Mesenchymal stem cell (in vitro differentiated cells and primary cell): ENCODE measurements around the gene TCP11.

ENCODE experiments used
- DNase-seq: peaks from one replicate; pipeline ENCODE4 v3.0.0-alpha.2; 2013
- H2AFZ ChIP-seq: one replicate; pipeline ENCODE4 v1.6.1; 2013; ENCODE audit warnings: low read depth, mild to moderate bottlenecking, control low read depth, inconsistent platforms, low read length, moderate library complexity
- H2AK5ac ChIP-seq: 2 replicates; pipeline ENCODE4 v1.6.1; 2013; ENCODE audit warnings: low read length, moderate library complexity, mild to moderate bottlenecking, inconsistent platforms; ENCODE audit not compliant: severe bottlenecking
- H2BK120ac ChIP-seq: one replicate; pipeline ENCODE4 v1.6.1; 2013; ENCODE audit warnings: low read depth, mild to moderate bottlenecking, inconsistent platforms, low read length, moderate library complexity
- H2BK12ac ChIP-seq, 2 experiments: one replicate each; pipeline ENCODE4 v1.6.1; 2013; ENCODE audit warnings: inconsistent platforms in 2 of 2, low read length in 2 of 2, mild to moderate bottlenecking in 2 of 2, moderate library complexity in 2 of 2, control low read depth in 1 of 2
- H2BK15ac ChIP-seq: one replicate; pipeline ENCODE4 v1.6.1; 2013; ENCODE audit warnings: mild to moderate bottlenecking, low read depth, inconsistent platforms; ENCODE audit not compliant: poor library complexity, severe bottlenecking
- H2BK5ac ChIP-seq: 2 replicates; pipeline ENCODE4 v1.6.1; 2013; ENCODE audit warnings: low read depth, mild to moderate bottlenecking, low read length, control low read depth, inconsistent platforms; ENCODE audit not compliant: poor library complexity, severe bottlenecking
- H3K14ac ChIP-seq, 2 experiments: one replicate each; pipeline ENCODE4 v1.6.1; 2013; ENCODE audit warnings: inconsistent platforms in 2 of 2, low read length in 2 of 2, control low read depth in 1 of 2, mild to moderate bottlenecking in 1 of 2, moderate library complexity in 1 of 2
- H3K18ac ChIP-seq, 2 experiments: one replicate each; pipeline ENCODE4 v1.6.1; 2013; ENCODE audit warnings: inconsistent platforms in 2 of 2, low read length in 2 of 2, control low read depth in 1 of 2, low read depth in 1 of 2, mild to moderate bottlenecking in 1 of 2
- H3K23ac ChIP-seq, 2 experiments: one replicate each; pipeline ENCODE4 v1.6.1; 2013; ENCODE audit warnings: inconsistent platforms in 2 of 2, low read length in 2 of 2, mild to moderate bottlenecking in 2 of 2, moderate library complexity in 2 of 2, control low read depth in 1 of 2
- H3K27ac ChIP-seq: 2 replicates; pipeline ENCODE4 v1.5.1; 2013; ENCODE audit warnings: mild to moderate bottlenecking, moderate library complexity, low read length, control low read depth, inconsistent platforms; ENCODE audit not compliant: poor library complexity, severe bottlenecking
- H3K27me3 ChIP-seq, 2 experiments: 2 replicates each; pipeline versions ENCODE4 v1.6.1 to v1.7.0; 2013; ENCODE audit warnings: low read length in 2 of 2, mild to moderate bottlenecking in 2 of 2, moderate library complexity in 2 of 2, control low read depth in 1 of 2, inconsistent platforms in 1 of 2; ENCODE audit not compliant: control insufficient read depth in 1 of 2, insufficient read depth in 1 of 2
- H3K36me3 ChIP-seq, 2 experiments: 2 replicates each; pipeline versions ENCODE4 v1.6.1 to v1.7.0; 2013; ENCODE audit warnings: low read length in 2 of 2, control low read depth in 1 of 2, inconsistent platforms in 1 of 2, low read depth in 1 of 2, mild to moderate bottlenecking in 1 of 2; ENCODE audit not compliant: insufficient read depth in 2 of 2, control insufficient read depth in 1 of 2
- H3K4ac ChIP-seq, 2 experiments: one replicate each; pipeline ENCODE4 v1.6.1; 2013; ENCODE audit warnings: inconsistent platforms in 2 of 2, low read length in 2 of 2, mild to moderate bottlenecking in 2 of 2, moderate library complexity in 2 of 2, control low read depth in 1 of 2, low read depth in 1 of 2
- H3K4me1 ChIP-seq: 2 replicates; pipeline ENCODE4 v1.6.1; 2013; ENCODE audit warnings: low read depth, low read length, control low read depth; ENCODE audit not compliant: control insufficient read depth, insufficient read depth
- H3K4me2 ChIP-seq: 2 replicates; pipeline ENCODE4 v1.6.1; 2013; ENCODE audit warnings: low read length, mild to moderate bottlenecking, inconsistent platforms; ENCODE audit not compliant: poor library complexity, severe bottlenecking
- H3K4me3 ChIP-seq, 2 experiments: 2 replicates each; pipeline versions ENCODE4 v1.5.1 to v1.7.0; 2013; ENCODE audit warnings: low read length in 2 of 2, mild to moderate bottlenecking in 2 of 2, control low read depth in 1 of 2, low read depth in 1 of 2; ENCODE audit not compliant: insufficient read depth in 1 of 2
- H3K79me1 ChIP-seq: replicated peaks from 2 replicates; pipeline ENCODE4 v1.6.1; 2013; ENCODE audit warnings: mild to moderate bottlenecking, control low read depth, low read length, inconsistent platforms; ENCODE audit not compliant: poor library complexity, severe bottlenecking
- H3K9ac ChIP-seq: 2 replicates; pipeline ENCODE4 v1.7.0; 2013; ENCODE audit warnings: mild to moderate bottlenecking, low read length, moderate library complexity
- H3K9me3 ChIP-seq: 2 replicates; pipeline ENCODE4 v1.7.0; 2013; ENCODE audit warnings: mild to moderate bottlenecking, low read length; ENCODE audit not compliant: control insufficient read depth
- H4K8ac ChIP-seq: one replicate; pipeline ENCODE4 v1.6.1; 2013; ENCODE audit warnings: inconsistent platforms, mild to moderate bottlenecking, low read length, moderate library complexity
- H4K91ac ChIP-seq: one replicate; pipeline ENCODE4 v1.6.1; 2013; ENCODE audit warnings: mild to moderate bottlenecking, low read length, inconsistent platforms
- WGBS: methylation state at CpG from one replicate; pipeline ENCODE4 v1.1.7; 2013; ENCODE audit warnings: mixed read lengths; 5-methylcytosine and 5-hydroxymethylcytosine counted together

TCP11 gene

DNA sequence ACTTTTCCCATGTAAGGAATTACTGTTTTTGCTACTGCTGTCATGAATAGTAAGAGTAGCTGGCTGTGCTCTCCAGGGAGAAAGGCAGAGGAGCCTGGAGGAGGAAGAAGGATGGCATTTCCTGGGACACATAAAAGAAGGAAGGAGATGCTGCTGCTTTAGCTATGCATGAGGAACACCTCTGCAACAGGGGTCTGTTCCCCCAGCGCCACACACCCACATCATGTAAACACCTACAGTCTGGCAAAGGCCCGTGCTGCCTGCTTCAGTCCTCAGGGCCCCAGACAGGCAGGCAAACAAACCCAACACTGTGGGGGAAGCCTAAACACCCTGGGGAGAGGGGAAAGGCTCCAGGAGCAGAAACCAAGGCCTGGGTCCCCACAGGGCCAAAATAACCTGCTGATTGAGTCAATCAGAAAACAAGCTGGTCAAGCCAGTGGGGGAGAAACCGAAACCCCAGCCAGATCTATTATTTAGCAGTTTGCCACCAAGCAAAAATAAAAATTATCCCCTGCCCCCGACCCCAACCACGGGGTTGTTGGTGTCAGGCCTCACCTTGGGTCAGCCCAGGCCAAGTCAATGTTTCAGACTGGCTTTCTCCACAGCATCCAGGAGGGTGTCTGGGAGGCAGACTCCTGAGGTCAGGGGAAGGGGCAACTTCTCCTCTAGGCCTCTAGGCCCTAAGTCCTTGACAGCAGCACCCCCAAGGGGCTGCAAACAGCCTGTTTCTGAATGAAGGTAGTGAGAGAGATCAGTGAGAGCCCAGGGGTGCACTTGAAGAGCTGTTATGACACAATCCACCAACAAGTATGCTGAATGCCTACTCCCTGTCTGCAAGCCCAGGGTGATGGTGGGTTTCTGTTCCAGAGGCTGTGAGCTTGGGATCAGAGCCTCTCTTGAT lies 38.0 kb upstream of the TCP11 start:
- no peaks in the 10 kb centered on the region for H3K27me3 ChIP-seq
- no peak overlapping the region for H3K4me2 ChIP-seq
- H3K18ac ChIP-seq: peak overlapping the region; percentile 49 to 83
- H3K9me3 ChIP-seq: no peaks in the 10 kb centered on the region
- DNase-seq: no peak
- peaks cover 7% of the 10 kb centered on the region for H3K4me1 ChIP-seq
- H2BK120ac ChIP-seq: peak overlapping the region; percentile 56
- 63% methylated on average over 5 of the region's 5 CpGs for WGBS
- no peak overlapping the region for H3K9ac ChIP-seq
- H2BK12ac ChIP-seq: peak overlapping the region; percentile 92 to 94
- no peak overlapping the region for H2AK5ac ChIP-seq
- H2BK15ac ChIP-seq: no peak overlapping the region
- H3K4me3 ChIP-seq: no peak overlapping the region
- peak overlapping the region; percentile 36 for H4K91ac ChIP-seq
- peak overlapping the region; percentile 85 for H4K8ac ChIP-seq
- no peak overlapping the region for H2BK5ac ChIP-seq
- no peak overlapping the region for H2AFZ ChIP-seq
- no peak overlapping the region for H3K23ac ChIP-seq
- no peaks in the 10 kb centered on the region for H3K79me1 ChIP-seq
- H3K4ac ChIP-seq: peak overlapping the region in 1 of 2 experiments; percentile 78
- H3K14ac ChIP-seq: no peak overlapping the region
- no peak overlapping the region for H3K27ac ChIP-seq
- H3K36me3 ChIP-seq: no peaks in the 10 kb centered on the region

DNA sequence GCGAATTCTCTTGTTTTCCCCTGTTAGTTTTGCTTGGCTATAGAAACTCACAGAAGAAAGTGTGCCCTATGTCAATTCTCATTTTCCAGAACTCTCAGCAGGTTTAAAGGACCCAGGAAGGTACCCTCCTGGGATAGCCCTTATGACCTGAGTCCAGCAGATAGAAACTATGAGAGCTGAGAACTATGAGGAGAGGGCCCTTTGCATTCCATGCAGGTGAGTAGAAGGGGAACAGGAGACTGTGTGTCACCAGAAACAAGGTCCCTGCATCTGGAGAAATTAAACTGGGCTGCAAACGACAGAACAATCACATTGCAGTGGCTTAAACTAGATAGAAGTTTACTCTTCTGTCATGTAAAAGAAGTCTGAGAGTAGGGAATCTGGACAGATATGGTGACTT lies 36.9 kb upstream of the TCP11 start:
- Histone ChIP-seq H2AFZ (no peak overlapping the region), H3K4me1 (peaks cover 7% of the 10 kb centered on the region), H2BK12ac (no peak overlapping the region), H3K4ac (no peak overlapping the region), H3K4me3 (no peak overlapping the region), H3K79me1 (no peaks in the 10 kb centered on the region), H3K4me2 (no peak overlapping the region), H2BK5ac (no peak overlapping the region), H2AK5ac (no peak overlapping the region), H3K23ac (no peak overlapping the region), H4K8ac (no peak overlapping the region), H4K91ac (no peak overlapping the region), H3K27ac (no peak overlapping the region), H2BK120ac (no peak overlapping the region), H3K27me3 (no peaks in the 10 kb centered on the region), H2BK15ac (no peak overlapping the region), H3K9ac (no peak overlapping the region), H3K36me3 (no peaks in the 10 kb centered on the region), H3K14ac (no peak overlapping the region), H3K18ac (peak overlapping the region in 1 of 2 experiments; percentile 48), H3K9me3 (no peaks in the 10 kb centered on the region)
- no peak for DNase-seq
- 89% methylated on average over 2 of the region's 2 CpGs for WGBS

DNA sequence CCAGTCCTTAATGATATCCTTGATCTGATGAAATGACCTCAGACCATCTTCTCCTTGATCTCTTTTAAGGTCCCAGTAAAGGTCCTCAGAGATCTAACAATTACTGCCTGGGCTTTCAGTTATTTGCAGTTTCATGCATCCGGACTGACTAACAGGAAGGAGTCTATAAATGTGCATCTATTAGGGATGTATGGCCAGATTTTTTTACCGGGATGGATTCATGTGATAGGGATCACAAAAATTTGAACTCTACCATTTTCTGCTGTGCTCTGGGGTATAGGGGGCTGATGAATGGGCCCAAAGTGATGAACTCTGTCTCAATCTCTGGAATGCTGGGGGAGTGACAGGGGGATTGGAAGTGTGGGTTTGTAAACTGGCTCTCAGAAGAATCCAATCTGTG lies 36.5 kb upstream of the TCP11 start:
- no peak for DNase-seq
- H2BK5ac ChIP-seq: no peak overlapping the region
- no peaks in the 10 kb centered on the region for H3K9me3 ChIP-seq
- no peaks in the 10 kb centered on the region for H3K36me3 ChIP-seq
- no peak overlapping the region for H3K4me3 ChIP-seq
- no peak overlapping the region for H4K8ac ChIP-seq
- no peak overlapping the region for H3K9ac ChIP-seq
- H2AFZ ChIP-seq: no peak overlapping the region
- no peak overlapping the region for H3K4me2 ChIP-seq
- no peak overlapping the region for H3K4ac ChIP-seq
- H4K91ac ChIP-seq: no peak overlapping the region
- no peak overlapping the region for H2BK15ac ChIP-seq
- H2BK120ac ChIP-seq: no peak overlapping the region
- no peak overlapping the region for H3K18ac ChIP-seq
- no peak overlapping the region for H3K23ac ChIP-seq
- peaks cover 7% of the 10 kb centered on the region for H3K4me1 ChIP-seq
- no peaks in the 10 kb centered on the region for H3K79me1 ChIP-seq
- no peak overlapping the region for H3K14ac ChIP-seq
- H2BK12ac ChIP-seq: no peak overlapping the region
- 45% methylated on average over 2 of the region's 2 CpGs for WGBS
- no peaks in the 10 kb centered on the region for H3K27me3 ChIP-seq
- H2AK5ac ChIP-seq: no peak overlapping the region
- no peak overlapping the region for H3K27ac ChIP-seq

DNA sequence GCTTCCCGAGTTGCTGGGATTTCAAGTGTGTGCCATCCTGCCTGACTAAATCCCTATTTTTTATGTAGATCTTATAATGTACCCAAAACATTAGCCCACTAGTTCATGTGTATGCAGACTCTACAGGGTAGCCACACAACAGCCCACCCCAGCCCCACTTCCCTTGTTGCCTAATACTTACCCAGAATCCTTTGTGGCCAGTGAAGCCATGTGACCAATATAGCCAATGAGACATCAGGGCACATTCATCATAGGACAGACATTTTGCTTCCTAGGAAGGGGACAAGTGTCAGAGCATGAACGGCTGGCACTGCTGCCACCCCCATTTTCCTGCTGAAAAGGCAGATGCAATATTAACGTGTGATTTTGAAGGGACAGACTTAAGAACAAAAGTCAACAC lies 36.0 kb upstream of the TCP11 start:
- H3K4me1 ChIP-seq: peaks cover 6% of the 10 kb centered on the region
- no peak overlapping the region for H3K14ac ChIP-seq
- WGBS: 92% methylated on average over 3 of the region's 3 CpGs
- no peak overlapping the region for H2AFZ ChIP-seq
- no peak overlapping the region for H2BK120ac ChIP-seq
- H3K4ac ChIP-seq: no peak overlapping the region
- no peak overlapping the region for H3K27ac ChIP-seq
- no peaks in the 10 kb centered on the region for H3K79me1 ChIP-seq
- H2BK5ac ChIP-seq: no peak overlapping the region
- peak overlapping the region in 1 of 2 experiments; percentile 40 for H3K18ac ChIP-seq
- H4K91ac ChIP-seq: no peak overlapping the region
- no peak overlapping the region for H3K9ac ChIP-seq
- H2BK12ac ChIP-seq: no peak overlapping the region
- H3K27me3 ChIP-seq: no peaks in the 10 kb centered on the region
- no peak overlapping the region for H3K4me2 ChIP-seq
- no peak for DNase-seq
- H3K9me3 ChIP-seq: no peaks in the 10 kb centered on the region
- H3K23ac ChIP-seq: no peak overlapping the region
- H3K4me3 ChIP-seq: no peak overlapping the region
- no peak overlapping the region for H4K8ac ChIP-seq
- H3K36me3 ChIP-seq: no peaks in the 10 kb centered on the region
- H2AK5ac ChIP-seq: no peak overlapping the region
- no peak overlapping the region for H2BK15ac ChIP-seq
